GM12892 (cell line): Measurements from ENCODE around the gene MRPL44.

Experiments used
- DNase-seq: peaks from one replicate; pipeline ENCODE4 v3.0.0; 2011; ENCODE audit not compliant: insufficient read length
- FAIRE-seq: peaks from 2 replicates; lab custom pipeline; 2011; peaks lifted over from hg19 to GRCh38; lab: Jason Lieb, UNC
- POLR2A ChIP-seq: IDR thresholded peaks from 2 replicates; pipeline ENCODE4 v1.6.1; 2011; ENCODE audit warnings: low read depth, low read length, control low read depth
- POLR2AphosphoS5 ChIP-seq: IDR thresholded peaks from 2 replicates; pipeline ENCODE4 v1.6.1; 2011; ENCODE audit warnings: low read depth, low read length, control low read depth
- TAF1 ChIP-seq: IDR thresholded peaks from 2 replicates; pipeline ENCODE4 v1.6.1; 2011; ENCODE audit warnings: low read depth, mild to moderate bottlenecking, control low read depth, low read length, borderline replicate concordance

Gene MRPL44

DNA sequence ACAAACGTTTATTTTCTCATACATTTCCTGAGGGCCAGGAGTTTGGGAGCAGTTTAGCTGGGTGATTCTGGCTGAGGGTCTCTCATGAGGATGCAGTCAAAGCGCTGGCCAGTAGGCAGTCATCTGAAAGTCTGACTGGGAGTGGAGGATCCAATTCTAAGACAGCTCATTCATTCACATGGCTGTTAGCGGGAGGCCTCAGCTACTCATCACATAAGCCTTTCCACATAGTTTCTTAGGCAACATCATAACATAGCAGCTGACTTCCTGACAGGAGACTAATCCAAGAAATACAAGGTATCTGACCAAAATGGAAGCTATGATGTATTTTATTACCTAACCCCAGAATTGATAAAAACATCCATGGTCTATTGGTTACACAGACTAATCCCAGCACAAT, 2.9 kb upstream of the MRPL44 start:
- no peak for TF ChIP-seq TAF1
- TF ChIP-seq POLR2A, result no peak
- TF ChIP-seq POLR2AphosphoS5, result no peak
- FAIRE-seq (no peak), DNase-seq (no peak)

DNA sequence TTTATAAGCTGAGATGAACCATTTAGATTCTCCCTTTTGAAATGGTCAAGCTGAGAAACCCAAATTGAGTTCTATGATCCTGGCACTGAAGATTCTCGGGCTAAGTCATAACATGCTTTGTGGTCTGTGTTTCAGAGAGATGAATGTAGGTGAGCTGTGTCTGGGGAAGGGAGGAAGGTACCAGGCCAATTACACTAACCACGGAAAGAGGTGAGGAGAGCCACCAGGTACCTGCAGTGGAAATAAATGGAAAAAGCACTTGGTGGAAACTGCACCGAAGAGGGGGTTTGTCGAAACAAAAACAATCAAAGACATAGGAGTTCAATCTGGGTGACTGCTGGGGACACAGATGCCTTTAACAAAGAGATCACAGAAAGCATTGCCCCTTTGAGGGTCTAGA, 963 bp upstream of the MRPL44 start:
- DNase-seq, result no peak
- TF ChIP-seq POLR2A (no peak), POLR2AphosphoS5 (no peak), TAF1 (no peak)
- FAIRE-seq, result peak; percentile 24

DNA sequence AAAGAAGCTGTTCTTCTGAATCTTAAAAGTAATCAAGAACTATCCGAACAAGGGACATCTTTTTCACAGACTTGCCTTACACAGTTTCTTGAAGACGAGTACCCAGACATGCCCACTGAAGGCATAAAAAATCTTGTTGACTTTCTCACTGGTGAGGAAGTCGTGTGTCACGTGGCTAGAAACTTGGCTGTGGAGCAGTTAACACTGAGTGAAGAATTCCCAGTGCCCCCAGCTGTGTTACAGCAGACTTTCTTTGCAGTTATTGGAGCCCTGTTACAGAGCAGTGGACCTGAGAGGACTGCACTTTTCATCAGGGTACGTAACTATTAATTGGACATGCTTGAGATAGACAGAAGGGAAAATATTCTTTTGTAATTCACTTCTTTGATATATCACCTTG, 2.4 kb downstream of the MRPL44 start:
- FAIRE-seq, result no peak
- no peak for TF ChIP-seq POLR2AphosphoS5
- no peak for TF ChIP-seq POLR2A
- TF ChIP-seq TAF1, result no peak
- no peak for DNase-seq

DNA sequence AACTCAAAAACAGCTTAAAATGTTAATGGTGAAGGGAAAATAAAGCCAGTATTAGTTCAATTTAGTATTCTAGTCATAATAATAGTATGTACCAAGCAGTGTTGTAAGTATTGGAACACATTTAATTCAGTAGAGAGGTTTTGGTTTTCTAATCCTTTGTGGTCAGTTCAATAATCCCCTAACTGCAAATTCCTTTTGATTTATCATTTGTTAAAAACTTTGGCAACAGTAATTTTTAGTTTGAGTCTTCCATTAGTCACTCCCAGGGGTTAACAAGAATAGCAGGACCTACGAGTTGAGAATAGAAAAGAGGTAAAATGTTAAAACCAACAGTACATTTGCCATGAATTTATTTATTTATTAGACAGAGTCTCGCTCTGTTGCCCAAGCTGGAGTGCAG, 10.7 kb downstream of the MRPL44 start:
- FAIRE-seq (no peak), DNase-seq (no peak)

DNA sequence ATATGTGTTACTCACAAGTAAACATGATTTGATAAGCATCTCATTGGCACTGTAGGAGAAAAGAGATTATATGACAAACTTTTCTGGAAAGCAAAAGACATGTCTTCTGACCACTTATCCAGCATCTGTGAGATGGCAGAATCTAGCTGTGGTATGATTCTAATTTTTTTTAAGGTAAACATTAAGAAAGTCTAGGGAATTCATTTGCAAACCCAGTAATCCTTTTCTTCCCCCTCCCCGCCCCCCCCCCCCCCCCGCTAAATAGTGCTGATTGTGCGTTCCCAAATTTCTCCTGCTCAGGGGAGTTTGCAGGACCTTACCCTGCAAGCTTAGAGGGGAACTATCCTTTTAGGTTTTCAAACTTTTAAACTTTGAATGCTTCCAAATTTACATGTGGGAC, 12.1 kb downstream of the MRPL44 start:
- no peak for TF ChIP-seq POLR2AphosphoS5
- TF ChIP-seq TAF1, result no peak
- no peak for TF ChIP-seq POLR2A
- DNase-seq, result no peak
- FAIRE-seq, result no peak

More for the DNA sequence above, 10.7 kb downstream of the MRPL44 start:
- TF ChIP-seq POLR2AphosphoS5 (no peak), TAF1 (no peak), POLR2A (no peak)

DNA sequence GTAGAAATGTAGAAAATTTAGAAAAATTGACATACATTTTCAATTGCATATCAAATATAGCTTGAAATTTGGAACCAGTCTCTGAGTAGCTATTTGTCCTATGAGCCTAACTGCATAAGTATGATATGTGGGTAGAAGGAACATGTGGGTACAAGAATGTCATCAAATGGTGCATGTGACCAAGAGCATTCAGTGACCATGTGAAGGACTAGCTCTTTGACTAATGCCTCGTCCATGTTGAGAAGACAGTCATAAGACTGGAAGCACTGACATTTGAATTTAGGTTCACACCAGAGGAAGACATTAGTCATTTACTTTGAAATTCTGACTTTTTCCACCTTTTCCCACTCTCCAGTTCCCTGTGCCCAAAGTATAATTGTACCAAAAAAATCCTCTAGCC, 12.6 kb downstream of the MRPL44 start:
- FAIRE-seq (no peak), DNase-seq (no peak)
- TF ChIP-seq POLR2A, result no peak
- no peak for TF ChIP-seq TAF1
- TF ChIP-seq POLR2AphosphoS5, result no peak

DNA sequence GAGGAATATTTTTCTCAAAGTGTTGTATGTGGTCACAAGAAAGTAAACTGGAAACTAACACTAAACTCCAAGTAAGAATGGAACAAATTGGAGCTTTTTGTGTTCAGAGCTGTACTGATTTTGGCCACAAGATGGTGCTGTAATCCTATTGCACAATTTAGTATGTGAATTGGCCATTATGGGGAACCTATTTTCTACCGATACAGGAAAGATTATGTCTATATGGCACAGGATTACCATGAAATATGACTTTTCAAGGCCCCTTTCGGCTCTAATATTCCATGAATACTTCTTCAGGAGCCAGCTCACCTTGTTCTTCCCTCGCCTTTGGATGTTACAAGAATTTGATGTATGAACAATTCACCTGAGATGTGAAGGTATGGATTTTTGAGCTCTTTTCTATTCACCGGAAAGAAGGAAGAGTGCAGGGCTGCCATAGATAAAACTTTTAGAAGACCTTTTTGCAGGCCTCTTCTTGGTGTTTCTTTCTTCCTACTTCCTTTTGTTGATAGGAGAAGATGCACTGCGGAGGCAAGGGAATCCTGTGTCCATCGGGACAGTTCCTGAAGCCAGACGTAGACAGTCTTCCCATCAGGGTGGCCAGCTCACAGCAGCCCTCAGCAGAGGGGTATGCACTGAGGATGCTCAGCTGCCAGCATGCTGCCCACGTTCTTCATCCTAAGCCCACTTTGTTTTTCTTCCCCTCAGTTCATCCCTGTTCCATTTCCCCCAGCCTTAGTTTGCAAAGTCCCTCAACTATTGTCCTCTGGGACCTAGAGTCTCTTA, 13.3 kb downstream of the MRPL44 start:
- DNase-seq (no peak), FAIRE-seq (peak; percentile 85)
- no peak for TF ChIP-seq POLR2A
- TF ChIP-seq POLR2AphosphoS5, result no peak
- no peak for TF ChIP-seq TAF1

DNA sequence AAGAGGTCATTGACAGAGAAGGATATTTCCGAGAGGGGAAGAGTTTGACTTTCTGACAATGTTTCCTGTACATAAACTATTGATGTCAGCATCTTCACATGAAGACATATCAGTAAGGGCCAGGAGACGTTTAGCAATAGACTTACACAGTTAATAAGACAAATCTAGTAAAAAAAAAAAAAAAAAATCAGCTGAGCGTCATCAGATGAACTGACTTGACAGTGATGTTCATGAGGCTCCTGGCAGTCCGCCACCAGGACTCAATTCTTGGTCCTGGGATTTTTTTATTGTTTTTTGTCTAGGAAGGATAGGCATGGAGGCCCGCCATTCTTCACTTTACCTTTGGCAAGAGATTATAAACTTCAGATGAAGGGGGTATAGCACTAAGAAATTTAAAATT, 14.5 kb downstream of the MRPL44 start:
- no peak for FAIRE-seq
- TF ChIP-seq POLR2AphosphoS5, result no peak
- no peak for DNase-seq

DNA sequence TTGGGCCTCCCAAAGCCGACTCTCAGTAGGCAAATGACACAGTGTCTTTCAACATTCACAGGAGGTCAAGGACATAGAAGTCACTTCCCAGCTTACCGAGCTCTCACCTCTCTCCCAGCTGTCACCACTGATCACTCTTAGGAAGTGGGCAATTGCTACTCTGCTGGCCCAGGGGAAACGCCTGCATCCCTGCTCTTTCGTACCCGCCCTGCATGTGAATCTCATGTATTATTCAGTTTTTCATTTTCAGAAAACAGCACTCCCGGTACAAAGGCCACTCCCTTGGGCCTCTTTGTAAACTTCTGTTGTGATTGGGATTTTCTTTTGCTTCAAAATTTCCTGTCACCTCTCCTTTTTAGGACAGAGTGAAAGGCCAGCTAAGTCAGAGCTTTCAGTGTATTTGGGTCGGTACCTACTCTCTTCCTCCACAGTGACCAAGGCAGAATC, 15.4 kb downstream of the MRPL44 start:
- no peak for TF ChIP-seq POLR2AphosphoS5
- TF ChIP-seq POLR2A, result no peak
- TF ChIP-seq TAF1, result no peak
- FAIRE-seq (no peak), DNase-seq (no peak)

DNA sequence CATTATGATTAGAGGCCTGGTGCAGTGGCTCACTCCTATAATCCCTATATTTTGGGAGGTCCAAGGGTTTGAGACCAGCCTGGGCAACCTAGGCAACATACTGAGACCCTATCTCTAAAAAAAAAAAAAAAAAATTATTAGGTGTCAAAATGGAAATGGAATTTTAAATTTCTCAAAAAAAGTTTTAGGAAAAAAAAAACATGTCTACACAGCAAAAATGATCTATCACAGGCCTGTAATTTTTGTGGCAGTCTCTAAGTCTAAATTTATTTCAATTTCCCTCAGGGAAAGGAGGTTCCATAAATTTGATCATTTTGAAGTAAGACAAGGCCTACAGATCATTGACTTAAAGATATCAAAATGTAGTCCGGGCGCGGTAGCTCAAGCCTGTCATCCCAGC, 16.3 kb downstream of the MRPL44 start:
- FAIRE-seq, result no peak
- no peak for DNase-seq
- TF ChIP-seq POLR2AphosphoS5 (no peak), TAF1 (no peak), POLR2A (no peak)

DNA sequence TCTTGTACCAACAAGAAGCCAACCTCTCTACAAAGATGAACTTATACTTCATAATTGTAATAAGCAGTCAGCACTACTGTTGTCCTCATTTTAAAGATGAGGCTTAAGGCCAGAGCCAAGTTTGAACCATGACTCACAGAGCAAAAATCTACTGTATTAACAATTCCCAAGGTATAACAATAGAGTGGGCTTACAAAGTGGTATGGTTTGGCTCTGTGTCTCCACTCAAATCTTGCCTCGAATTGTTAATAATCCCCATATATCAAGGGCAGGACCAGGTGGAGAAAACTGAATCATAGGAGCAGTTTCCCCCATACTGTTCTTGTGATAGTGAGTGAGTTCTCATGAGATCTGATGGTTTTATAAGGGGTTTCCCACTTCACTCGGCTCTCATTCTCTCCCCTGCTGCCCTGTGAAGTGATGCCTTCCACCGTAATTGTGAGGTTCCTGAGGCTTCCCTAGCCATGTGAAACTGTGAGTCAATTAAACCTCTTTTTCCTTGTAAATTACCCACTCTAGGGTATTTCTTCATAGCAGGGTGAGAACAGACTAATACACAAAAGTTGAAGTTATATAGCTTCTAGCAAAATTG, 19.5 kb downstream of the MRPL44 start:
- DNase-seq (no peak), FAIRE-seq (no peak)
- TF ChIP-seq POLR2A (no peak), POLR2AphosphoS5 (no peak), TAF1 (no peak)

DNA sequence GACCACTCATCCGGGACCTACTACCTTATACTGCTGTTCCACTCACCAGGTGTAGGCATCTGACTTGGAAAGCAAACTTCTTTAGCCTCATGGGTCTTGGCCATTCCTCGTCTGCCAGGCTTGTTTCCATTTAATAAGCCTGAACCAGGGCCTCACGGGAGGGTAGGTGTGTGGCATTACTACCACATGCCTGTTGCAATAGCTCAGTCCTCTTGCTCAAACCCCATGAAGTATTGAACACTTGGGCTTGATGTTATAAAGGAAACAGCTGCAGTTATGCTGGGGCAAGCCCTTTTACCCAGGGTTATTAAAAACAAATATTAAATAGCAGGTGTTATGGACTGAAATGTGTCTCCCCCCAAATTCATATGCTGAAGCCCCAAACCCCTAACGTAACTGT, 21.2 kb downstream of the MRPL44 start:
- no peak for DNase-seq
- FAIRE-seq, result no peak
- TF ChIP-seq TAF1 (no peak), POLR2A (no peak), POLR2AphosphoS5 (no peak)
